ENCODE data around the gene RXRA. TPM values are rescaled to one million over a fixed set of nuclear protein-coding genes. Genes with fewer than 3 reads are reported as not detected.

Gene RXRA
- total and polyA plus RNA-seq, 2 donors (not counting 1 experiment from before 2014, with no cell fraction given): 2.6 to 6.8 TPM

DNA sequence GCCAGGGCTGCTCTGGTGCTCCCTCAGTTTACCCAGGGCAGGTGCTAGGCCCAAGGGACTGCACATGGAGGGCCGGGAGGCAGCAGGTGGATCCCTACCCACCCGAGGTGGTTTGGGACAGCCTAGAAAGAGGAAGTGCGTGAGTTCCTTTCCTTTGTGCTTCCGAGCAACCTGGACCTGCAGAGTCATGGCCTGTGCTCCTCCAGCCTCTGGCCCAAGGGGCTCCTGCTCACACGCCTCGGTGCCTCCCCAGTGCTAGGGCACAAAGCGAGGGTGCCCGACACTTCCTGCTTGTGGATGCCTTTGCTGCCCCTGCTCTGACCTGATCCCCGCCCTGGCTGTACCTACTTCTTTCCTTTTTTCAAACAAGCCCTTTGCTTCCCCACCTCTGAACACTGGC lies 79.3 kb downstream of the RXRA start:
- peak; percentile 32 for ATAC-seq (ENCODE audit: low read depth)
- no peaks in the 10 kb centered on the region for H3K27me3 Mint-ChIP-seq
- Histone ChIP-seq H2AFZ (ENCODE audit: insufficient read depth, low read depth, low read length, poor library complexity, severe bottlenecking) (no peak overlapping the region), H3K27ac (ENCODE audit: low read length in 2 of 2) (no peak overlapping the region), H3K4me2 (replicated peaks; ENCODE audit: low read depth, low read length, poor library complexity, severe bottlenecking) (peak overlapping the region; percentile 80), H4K20me1 (ENCODE audit: control insufficient read depth, insufficient read depth, low read length, poor library complexity, severe bottlenecking) (peaks cover 53% of the 10 kb centered on the region), H3K27me3 (replicated peaks in 1 of 4; ENCODE audit: control extremely low read depth in 1 of 4, control insufficient read depth in 3 of 4, insufficient read depth in 4 of 4, low read length in 3 of 4) (no peaks in the 10 kb centered on the region), H3K4me3 (ENCODE audit: control extremely low read depth in 1 of 5, extremely low read depth in 1 of 5, insufficient read depth in 1 of 5, low read depth in 2 of 5, low read length in 4 of 5) (no peak overlapping the region), H3K9me3 (ENCODE audit: control extremely low read depth in 1 of 3, control insufficient read depth in 2 of 3, insufficient read depth in 1 of 3, low read length in 2 of 3) (no peaks in the 10 kb centered on the region), H3K9ac (ENCODE audit: low read length) (no peak overlapping the region), H3K36me3 (replicated peaks in 1 of 2; ENCODE audit: control extremely low read depth in 1 of 2, control insufficient read depth in 1 of 2, extremely low read depth in 1 of 2, insufficient read depth in 2 of 2, low read length in 1 of 2) (peaks cover 0 to 2% of the 10 kb centered on the region in 2 experiments), H3K79me2 (ENCODE audit: control insufficient read depth, insufficient read depth, low read length) (peaks cover 14% of the 10 kb centered on the region), H3K4me1 (ENCODE audit: control insufficient read depth in 2 of 2, insufficient read depth in 2 of 2, low read length in 2 of 2) (peaks cover 59 to 66% of the 10 kb centered on the region in 2 donors)
- POLR2A ChIA-PET: no interaction called here
- intact Hi-C loops (cut with micrococcal nuclease): loop anchor here (5.0 kb wide), 1 partner anchor 78 kb away; the partner anchor contains the start of gene RXRA
- TF ChIP-seq CTCF (IDR thresholded peaks at IDR 0.05): no peak
- TF ChIP-seq EZH2 (IDR thresholded peaks at IDR 0.05; ENCODE audit: borderline replicate concordance, insufficient read depth, low read depth, low read length, poor library complexity, severe bottlenecking): no peak
- peaks cover 46% of the 10 kb centered on the region for H3K4me1 Mint-ChIP-seq
- 9% methylated on average over 9 of the region's 9 CpGs for WGBS (ENCODE audit: insufficient coverage)
- H3K4me3 Mint-ChIP-seq: peak overlapping the region; percentile 56
- peak; percentile 64 for DNase-seq
- CTCF ChIA-PET: interaction anchor here (0.9 to 2.1 kb wide), 2 partner anchors 13 to 40 kb away, joined by 3 to 5 read pairs; no protein-coding TSS in a partner anchor
- H3K9me3 Mint-ChIP-seq (ENCODE audit: insufficient read depth): no peaks in the 10 kb centered on the region
- peak overlapping the region; percentile 26 for H3K27ac Mint-ChIP-seq

DNA sequence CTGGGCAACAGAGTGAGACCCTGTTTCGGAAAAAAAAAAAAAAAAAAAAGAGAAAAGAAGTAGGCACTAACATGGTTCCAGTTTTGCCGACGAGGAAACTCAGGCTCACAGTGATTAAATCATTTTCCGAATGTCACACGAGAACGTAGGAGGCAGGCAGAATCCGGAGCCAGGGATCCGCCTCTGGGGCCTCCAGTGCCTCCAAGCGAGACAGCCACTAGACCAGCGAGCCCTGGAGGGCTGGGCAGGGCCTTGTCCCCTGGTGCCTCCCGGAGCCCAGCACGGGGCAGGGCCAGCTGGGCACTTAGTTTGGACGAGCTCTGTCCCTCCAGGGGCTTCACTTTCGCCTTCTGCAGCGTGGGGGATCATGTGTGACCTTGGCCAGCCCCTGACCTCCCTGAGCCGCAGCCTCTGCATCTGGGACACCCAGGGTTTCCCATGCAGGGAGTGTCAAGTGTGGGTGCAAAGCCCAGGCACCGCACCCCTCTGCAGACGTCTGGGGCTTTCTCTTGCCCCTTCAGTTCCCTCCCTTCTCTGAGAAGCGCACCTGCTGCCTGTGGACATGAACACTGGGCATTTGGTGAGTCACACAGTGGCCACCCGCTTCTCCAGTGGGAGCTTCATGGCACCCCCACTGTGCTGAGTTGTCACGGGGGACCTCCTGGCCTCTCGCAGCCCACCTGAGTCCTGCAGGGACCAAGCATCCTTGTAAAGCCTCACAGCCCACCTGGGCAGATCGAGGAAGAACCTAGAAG lies 80.3 kb downstream of the RXRA start:
- peaks cover 14% of the 10 kb centered on the region for H3K79me2 ChIP-seq (ENCODE audit: control insufficient read depth, insufficient read depth, low read length)
- Mint-ChIP-seq H3K27ac (no peak overlapping the region), H3K4me1 (peaks cover 46% of the 10 kb centered on the region), H3K4me3 (peak overlapping the region; percentile 73), H3K9me3 (ENCODE audit: insufficient read depth) (no peaks in the 10 kb centered on the region), H3K27me3 (no peaks in the 10 kb centered on the region)
- ATAC-seq (ENCODE audit: low read depth) (no peak), DNase-seq (peak; percentile 17)
- H2AFZ ChIP-seq (ENCODE audit: insufficient read depth, low read depth, low read length, poor library complexity, severe bottlenecking): no peak overlapping the region
- WGBS (ENCODE audit: insufficient coverage): 86% methylated on average over 23 of the region's 23 CpGs
- H3K4me3 ChIP-seq (ENCODE audit: control extremely low read depth in 1 of 5, extremely low read depth in 1 of 5, insufficient read depth in 1 of 5, low read depth in 2 of 5, low read length in 4 of 5): peak overlapping the region in 2 of 5 experiments; percentile 23 to 49
- H3K4me2 ChIP-seq (replicated peaks; ENCODE audit: low read depth, low read length, poor library complexity, severe bottlenecking): peak overlapping the region; percentile 80
- CTCF ChIA-PET: interaction anchor here (0.7 to 2.1 kb wide), 7 partner anchors 14 to 236 kb away, joined by 3 to 6 read pairs (median 3); no protein-coding TSS in a partner anchor
- H3K9ac ChIP-seq (ENCODE audit: low read length): peak overlapping the region; percentile 22
- POLR2A ChIA-PET: interaction anchor here (1.0 kb wide), 1 partner anchor 29 kb away, joined by 3 read pairs; no protein-coding TSS in a partner anchor
- H3K27ac ChIP-seq (ENCODE audit: low read length in 2 of 2): no peak overlapping the region
- TF ChIP-seq CTCF (IDR thresholded peaks at IDR 0.05): no peak
- no peak for TF ChIP-seq EZH2 (IDR thresholded peaks at IDR 0.05; ENCODE audit: borderline replicate concordance, insufficient read depth, low read depth, low read length, poor library complexity, severe bottlenecking)
- H3K36me3 ChIP-seq (replicated peaks in 1 of 2; ENCODE audit: control extremely low read depth in 1 of 2, control insufficient read depth in 1 of 2, extremely low read depth in 1 of 2, insufficient read depth in 2 of 2, low read length in 1 of 2): peaks cover 0 to 2% of the 10 kb centered on the region in 2 experiments
- intact Hi-C loops (cut with micrococcal nuclease): loop anchor here (1.0 to 5.0 kb wide), 3 partner anchors 14 to 79 kb away; partner anchors contain the start of gene RXRA
- H3K4me1 ChIP-seq (ENCODE audit: control insufficient read depth in 2 of 2, insufficient read depth in 2 of 2, low read length in 2 of 2): peaks cover 59 to 66% of the 10 kb centered on the region in 2 donors
- no peaks in the 10 kb centered on the region for H3K9me3 ChIP-seq (ENCODE audit: control extremely low read depth in 1 of 3, control insufficient read depth in 2 of 3, insufficient read depth in 1 of 3, low read length in 2 of 3)
- H3K27me3 ChIP-seq (replicated peaks in 1 of 4; ENCODE audit: control extremely low read depth in 1 of 4, control insufficient read depth in 3 of 4, insufficient read depth in 4 of 4, low read length in 3 of 4): no peaks in the 10 kb centered on the region
- H4K20me1 ChIP-seq (ENCODE audit: control insufficient read depth, insufficient read depth, low read length, poor library complexity, severe bottlenecking): peaks cover 53% of the 10 kb centered on the region
